Measurements from ENCODE around the gene TSPAN18. TPM values are rescaled to one million over a fixed set of nuclear protein-coding genes. Genes with fewer than 3 reads are reported as not detected.

The TSPAN18 gene
- total RNA-seq, 1 experiment from 2014 or later, result 2.8 TPM

DNA sequence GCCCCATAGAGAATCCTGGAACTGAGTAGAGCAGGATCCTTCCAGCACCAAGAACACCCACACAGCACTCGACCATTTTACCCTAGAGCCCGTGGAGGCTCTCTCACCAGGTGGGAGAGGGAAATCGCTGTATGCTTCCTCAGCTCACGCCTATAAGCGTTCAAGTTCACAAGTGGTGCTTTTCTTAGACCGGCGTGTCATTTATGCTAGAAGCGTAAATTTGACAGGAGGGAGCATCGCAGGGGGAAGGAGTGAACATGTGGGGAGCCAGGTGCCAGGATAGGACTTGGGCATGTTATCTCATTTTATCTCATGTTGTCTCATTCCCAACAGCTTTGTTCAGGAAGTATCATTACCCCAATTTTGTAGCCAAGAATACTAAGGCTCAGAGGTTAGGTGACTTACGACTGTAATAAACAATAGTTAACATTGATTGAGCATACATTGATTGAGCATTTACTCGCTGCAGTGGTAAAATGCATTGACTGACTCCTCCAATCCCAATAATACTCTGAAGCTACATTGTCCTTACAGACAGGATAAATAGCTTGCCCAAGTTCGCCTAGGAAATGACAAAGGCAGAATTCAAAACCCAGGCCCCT is 243.0 kb downstream of the TSPAN18 start:
- Histone ChIP-seq H3K27me3 (replicated peaks; ENCODE audit: insufficient read depth, low read depth, low read length, poor library complexity) (no peaks in the 10 kb centered on the region), H3K36me3 (ENCODE audit: insufficient read depth, low read length, poor library complexity, severe bottlenecking) (no peaks in the 10 kb centered on the region), H3K4me1 (ENCODE audit: insufficient read depth, low read length, poor library complexity, severe bottlenecking) (no peaks in the 10 kb centered on the region), H3K27ac (ENCODE audit: low read depth, low read length, poor library complexity, severe bottlenecking) (no peak overlapping the region), H3K4me3 (ENCODE audit: low read depth, low read length, poor library complexity, severe bottlenecking) (no peak overlapping the region), H3K9me3 (ENCODE audit: low read depth, low read length, poor library complexity, severe bottlenecking) (no peaks in the 10 kb centered on the region)
- intact Hi-C loops (cut with micrococcal nuclease; ENCODE audit: unreplicated experiment), result no loop called here
- POLR2A ChIA-PET (ENCODE audit: low non-redundant PET), result no interaction called here
- TF ChIP-seq, protein P1, sequence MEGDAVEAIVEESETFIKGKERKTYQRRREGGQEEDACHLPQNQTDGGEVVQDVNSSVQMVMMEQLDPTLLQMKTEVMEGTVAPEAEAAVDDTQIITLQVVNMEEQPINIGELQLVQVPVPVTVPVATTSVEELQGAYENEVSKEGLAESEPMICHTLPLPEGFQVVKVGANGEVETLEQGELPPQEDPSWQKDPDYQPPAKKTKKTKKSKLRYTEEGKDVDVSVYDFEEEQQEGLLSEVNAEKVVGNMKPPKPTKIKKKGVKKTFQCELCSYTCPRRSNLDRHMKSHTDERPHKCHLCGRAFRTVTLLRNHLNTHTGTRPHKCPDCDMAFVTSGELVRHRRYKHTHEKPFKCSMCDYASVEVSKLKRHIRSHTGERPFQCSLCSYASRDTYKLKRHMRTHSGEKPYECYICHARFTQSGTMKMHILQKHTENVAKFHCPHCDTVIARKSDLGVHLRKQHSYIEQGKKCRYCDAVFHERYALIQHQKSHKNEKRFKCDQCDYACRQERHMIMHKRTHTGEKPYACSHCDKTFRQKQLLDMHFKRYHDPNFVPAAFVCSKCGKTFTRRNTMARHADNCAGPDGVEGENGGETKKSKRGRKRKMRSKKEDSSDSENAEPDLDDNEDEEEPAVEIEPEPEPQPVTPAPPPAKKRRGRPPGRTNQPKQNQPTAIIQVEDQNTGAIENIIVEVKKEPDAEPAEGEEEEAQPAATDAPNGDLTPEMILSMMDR (conservative IDR thresholded peaks at IDR 0.05; ENCODE audit: low read depth, low read length), result no peak
- TF ChIP-seq EZH2 (IDR thresholded peaks at IDR 0.05; ENCODE audit: borderline replicate concordance, low read depth, low read length, poor library complexity, severe bottlenecking), result no peak
- CTCF ChIA-PET, result no interaction called here
- DNase-seq (ENCODE audit: low spot score), result no peak
- BruUV-seq (replicated peaks), result no TSS peak

DNA sequence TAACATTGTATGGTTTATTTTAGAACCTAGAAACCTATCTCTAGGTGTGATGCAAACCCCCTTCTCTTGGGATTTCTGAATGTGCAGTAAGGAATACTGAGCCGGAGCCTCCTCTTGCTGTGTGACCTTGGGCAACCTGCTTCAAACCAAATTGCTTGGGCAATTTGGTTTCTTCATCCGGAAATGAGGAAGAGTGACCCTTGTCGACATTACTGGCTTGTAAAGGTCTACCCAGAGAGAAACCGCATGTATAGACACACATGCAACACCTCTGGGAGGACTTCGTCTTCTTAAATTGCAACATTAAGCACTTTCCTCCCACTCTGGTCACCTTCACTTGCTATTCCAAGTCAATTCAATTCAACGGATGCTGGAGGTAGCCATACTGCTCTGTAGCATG is 243.5 kb downstream of the TSPAN18 start:
- Histone ChIP-seq H3K9me3 (ENCODE audit: low read depth, low read length, poor library complexity, severe bottlenecking) (no peaks in the 10 kb centered on the region), H3K4me3 (ENCODE audit: low read depth, low read length, poor library complexity, severe bottlenecking) (no peak overlapping the region), H3K27me3 (replicated peaks; ENCODE audit: insufficient read depth, low read depth, low read length, poor library complexity) (no peaks in the 10 kb centered on the region), H3K36me3 (ENCODE audit: insufficient read depth, low read length, poor library complexity, severe bottlenecking) (no peaks in the 10 kb centered on the region), H3K4me1 (ENCODE audit: insufficient read depth, low read length, poor library complexity, severe bottlenecking) (no peaks in the 10 kb centered on the region), H3K27ac (ENCODE audit: low read depth, low read length, poor library complexity, severe bottlenecking) (no peak overlapping the region)
- DNase-seq (ENCODE audit: low spot score), result no peak
- no TSS peak for BruUV-seq (replicated peaks)
- CTCF ChIA-PET, result no interaction called here
- intact Hi-C loops (cut with micrococcal nuclease; ENCODE audit: unreplicated experiment), result no loop called here
- POLR2A ChIA-PET (ENCODE audit: low non-redundant PET), result no interaction called here
- no peak for TF ChIP-seq EZH2 (IDR thresholded peaks at IDR 0.05; ENCODE audit: borderline replicate concordance, low read depth, low read length, poor library complexity, severe bottlenecking)
- TF ChIP-seq, protein P1 (conservative IDR thresholded peaks at IDR 0.05; ENCODE audit: low read depth, low read length), result no peak

DNA sequence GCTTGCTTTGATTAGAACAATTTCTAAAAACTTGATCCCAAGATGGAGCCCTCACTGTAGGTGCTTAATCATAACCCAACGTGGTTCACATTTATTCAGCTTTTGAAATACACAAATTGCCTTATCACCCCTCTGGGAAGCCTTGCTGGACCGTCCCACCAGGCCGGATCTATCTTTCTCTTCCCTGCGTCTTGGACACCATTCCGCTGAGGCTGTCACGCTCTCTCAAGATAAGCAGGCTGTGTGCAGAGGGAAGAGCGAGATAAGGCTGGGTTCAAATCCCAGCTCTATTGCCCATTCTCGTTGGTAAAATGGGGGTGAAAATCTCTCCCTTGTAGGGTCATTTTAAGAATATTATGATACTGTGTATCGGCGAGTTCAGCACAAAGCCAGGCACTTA is 244.4 kb downstream of the TSPAN18 start:
- Histone ChIP-seq H3K27ac (ENCODE audit: low read depth, low read length, poor library complexity, severe bottlenecking) (no peak overlapping the region), H3K36me3 (ENCODE audit: insufficient read depth, low read length, poor library complexity, severe bottlenecking) (no peaks in the 10 kb centered on the region), H3K4me3 (ENCODE audit: low read depth, low read length, poor library complexity, severe bottlenecking) (no peak overlapping the region), H3K4me1 (ENCODE audit: insufficient read depth, low read length, poor library complexity, severe bottlenecking) (no peaks in the 10 kb centered on the region), H3K27me3 (replicated peaks; ENCODE audit: insufficient read depth, low read depth, low read length, poor library complexity) (no peaks in the 10 kb centered on the region), H3K9me3 (ENCODE audit: low read depth, low read length, poor library complexity, severe bottlenecking) (no peaks in the 10 kb centered on the region)
- POLR2A ChIA-PET (ENCODE audit: low non-redundant PET), result interaction anchor here (0.5 kb wide), 1 partner anchor 21 kb away, joined by 5 read pairs; no protein-coding TSS in a partner anchor
- intact Hi-C loops (cut with micrococcal nuclease; ENCODE audit: unreplicated experiment), result no loop called here
- DNase-seq (ENCODE audit: low spot score), result no peak
- CTCF ChIA-PET, result no interaction called here
- BruUV-seq (replicated peaks), result no TSS peak
- TF ChIP-seq, protein P1 (conservative IDR thresholded peaks at IDR 0.05; ENCODE audit: low read depth, low read length), result no peak
- TF ChIP-seq EZH2 (IDR thresholded peaks at IDR 0.05; ENCODE audit: borderline replicate concordance, low read depth, low read length, poor library complexity, severe bottlenecking), result no peak

All from A673 (cell line).